Muscle of leg (tissue), 11 donors: ENCODE data around the gene YAP1. TPM values are rescaled to one million over a fixed set of nuclear protein-coding genes. Genes with fewer than 3 reads are reported as not detected.
"Not testable (repeated sequence)": the region's sequence is repeated elsewhere in the genome, so short reads cannot be mapped to it uniquely, and the experiment has no call there.

Experiments used
- DNase-seq: peaks from one replicate; pipeline ENCODE4 v3.0.0; 2013
- H3K27ac ChIP-seq: one replicate; pipeline ENCODE4 v1.5.1; 2013; ENCODE audit warnings: mild to moderate bottlenecking, low read length, control low read depth
- H3K27me3 ChIP-seq: one replicate; pipeline ENCODE4 v1.6.1; 2013; ENCODE audit warnings: low read length; ENCODE audit not compliant: control insufficient read depth, insufficient read depth
- H3K36me3 ChIP-seq: one replicate; pipeline ENCODE4 v1.6.1; 2013; ENCODE audit warnings: low read length; ENCODE audit not compliant: control insufficient read depth, insufficient read depth
- H3K4me1 ChIP-seq: one replicate; pipeline ENCODE4 v1.6.1; 2013; ENCODE audit warnings: low read length; ENCODE audit not compliant: control insufficient read depth, insufficient read depth
- H3K4me3 ChIP-seq: one replicate; pipeline ENCODE4 v1.5.1; 2013; ENCODE audit warnings: low read length, control low read depth
- H3K9me3 ChIP-seq: replicated peaks from 2 replicates; pipeline ENCODE4 v1.6.1; 2013; ENCODE audit warnings: low read depth, low read length; ENCODE audit not compliant: control insufficient read depth
- WGBS: methylation state at CpG from one replicate; pipeline ENCODE4 v1.1.5; 2013; ENCODE audit warnings: missing lambda C conversion rate; ENCODE audit not compliant: insufficient coverage; 5-methylcytosine and 5-hydroxymethylcytosine counted together
- polyA plus RNA-seq, 8 donors: library from polyadenylated mRNA; unstranded; fragments of 120-200 nt; gene quantifications; one replicate each; pipeline versions ENCODE4 v1.2.1 to v1.2.3, GENCODE V29; 2013; ENCODE audit warnings: inconsistent platforms in 1 of 8, low replicate concordance in 1 of 8; ENCODE audit not compliant: insufficient read length in 8 of 8, insufficient read depth in 1 of 8
- total RNA-seq: library from RNA; stranded (reverse); fragments of 120-200 nt; gene quantifications from one replicate; pipeline ENCODE4 v1.2.4, GENCODE V29; 2013

YAP1 gene
- total and polyA plus RNA-seq, 9 donors = 50.5 to 97.9 (median 73.5) TPM

DNA sequence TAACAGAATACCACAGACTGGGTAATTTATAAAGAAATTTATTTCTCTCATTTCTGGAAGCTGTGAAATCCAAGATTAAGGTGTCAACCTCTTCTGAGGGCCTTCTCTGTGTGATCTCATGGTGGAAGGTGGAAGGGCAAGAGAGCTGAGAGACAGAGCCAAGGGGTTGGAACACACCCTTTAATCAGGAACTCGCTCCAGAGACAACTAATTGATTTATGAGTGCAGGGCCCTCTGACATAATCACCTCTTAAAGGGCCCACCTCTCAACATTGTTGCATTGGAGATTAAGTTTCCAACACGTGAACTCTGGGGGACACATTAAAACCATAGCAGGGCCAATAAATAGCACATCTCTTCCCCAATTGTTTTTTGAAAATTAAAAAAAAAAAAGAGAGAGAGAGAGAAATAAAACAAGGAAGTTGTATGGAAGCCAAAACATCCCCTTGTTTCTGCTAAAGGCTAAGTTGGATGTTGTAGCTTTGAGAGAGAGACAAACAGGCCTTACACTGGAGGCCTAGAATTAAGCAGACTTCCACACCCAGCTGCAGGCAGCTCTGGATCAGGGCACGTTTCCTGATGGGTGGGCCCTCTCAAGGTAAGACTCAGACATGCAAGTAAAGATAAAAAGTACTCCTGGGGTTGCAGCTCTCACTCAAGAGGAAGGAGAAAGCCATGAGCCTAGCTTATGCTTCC lies 142.9 kb downstream of the YAP1 start:
- WGBS = no CpG with 5 or more reads among the region's 3 CpGs
- no peak for DNase-seq
- Histone ChIP-seq H3K27ac (no peak overlapping the region), H3K4me3 (no peak overlapping the region), H3K36me3 (no peaks in the 10 kb centered on the region), H3K9me3 (no peaks in the 10 kb centered on the region), H3K4me1 (no peaks in the 10 kb centered on the region), H3K27me3 (no peaks in the 10 kb centered on the region)

- Histone ChIP-seq H3K4me3 (no peak overlapping the region), H3K27me3 (no peaks in the 10 kb centered on the region), H3K9me3 (no peaks in the 10 kb centered on the region), H3K4me1 (no peaks in the 10 kb centered on the region), H3K36me3 (no peaks in the 10 kb centered on the region), H3K27ac (no peak overlapping the region)
- no peak for DNase-seq
- 95% methylated on average over 4 of the region's 5 CpGs for WGBS
These were observed 143.8 kb downstream of the YAP1 start for GRCh38 chr11:102254047-102254446.

DNA sequence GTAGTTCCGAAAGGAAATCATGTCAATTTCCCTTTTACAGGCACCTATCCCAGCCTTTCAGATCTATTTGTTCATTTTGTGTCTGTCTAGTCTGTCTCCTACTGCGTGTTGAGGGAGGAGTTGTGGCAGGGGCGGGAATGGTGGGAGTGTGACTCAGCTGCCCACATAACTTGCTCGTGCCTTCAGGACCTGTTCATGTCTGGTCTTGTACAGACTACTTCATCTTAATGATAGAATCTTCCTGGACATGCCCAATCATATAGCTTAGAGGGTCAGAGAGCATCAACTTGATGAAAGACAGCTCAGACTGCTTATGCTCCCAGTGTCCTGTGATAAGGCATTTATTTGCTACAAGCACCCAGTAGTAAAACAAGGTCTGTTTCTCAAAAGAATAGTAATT lies 146.0 kb downstream of the YAP1 start:
- DNase-seq = no peak
- no peak overlapping the region for H3K4me3 ChIP-seq
- H3K27ac ChIP-seq = no peak overlapping the region
- H3K9me3 ChIP-seq = no peaks in the 10 kb centered on the region
- H3K4me1 ChIP-seq = no peaks in the 10 kb centered on the region
- H3K36me3 ChIP-seq = no peaks in the 10 kb centered on the region
- H3K27me3 ChIP-seq = no peaks in the 10 kb centered on the region
- 100% methylated on average over 1 of the region's 4 CpGs for WGBS

DNA sequence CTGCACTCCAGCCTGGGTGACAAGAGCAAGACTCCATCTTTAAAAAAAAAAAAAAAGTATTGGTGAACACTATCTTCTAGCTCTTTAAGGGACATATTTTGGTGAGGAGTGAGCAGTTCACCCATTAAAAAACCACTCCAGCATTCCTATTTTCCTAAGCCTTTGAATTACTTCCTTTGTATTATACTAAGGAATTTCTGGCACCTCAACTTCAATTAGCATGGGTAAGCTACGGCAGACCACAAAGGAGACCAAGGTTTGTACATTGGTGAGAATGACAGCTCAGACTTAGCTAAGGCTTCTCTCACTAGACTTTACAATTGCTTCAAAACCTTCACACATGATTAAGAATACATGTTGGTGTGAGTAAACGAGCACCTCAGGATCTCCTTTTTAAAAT lies 150.0 kb downstream of the YAP1 start:
- Histone ChIP-seq H3K27ac (no peak overlapping the region), H3K9me3 (no peaks in the 10 kb centered on the region), H3K4me3 (no peak overlapping the region), H3K4me1 (no peaks in the 10 kb centered on the region), H3K36me3 (no peaks in the 10 kb centered on the region), H3K27me3 (no peaks in the 10 kb centered on the region)
- no peak for DNase-seq
- WGBS = no CpG with 5 or more reads among the region's 2 CpGs

GRCh38 chr11:102263379-102264003 lies 153.2 kb downstream of the YAP1 start:
- H3K27ac ChIP-seq = no peak overlapping the region
- DNase-seq = no peak
- H3K4me3 ChIP-seq = no peak overlapping the region
- H3K9me3 ChIP-seq = no peaks in the 10 kb centered on the region
- WGBS = 80% methylated on average over 1 of the region's 3 CpGs
- H3K4me1 ChIP-seq = peaks cover 7% of the 10 kb centered on the region
- H3K36me3 ChIP-seq = no peaks in the 10 kb centered on the region
- H3K27me3 ChIP-seq = peaks cover 2% of the 10 kb centered on the region

GRCh38 chr11:102264704-102265103 lies 154.5 kb downstream of the YAP1 start:
- H3K27me3 ChIP-seq, H3K36me3 ChIP-seq, H3K4me3 ChIP-seq, DNase-seq, H3K27ac ChIP-seq, H3K9me3 ChIP-seq: not testable (repeated sequence)
- 90% methylated on average over 4 of the region's 5 CpGs for WGBS
- H3K4me1 ChIP-seq = peaks cover 10% of the 10 kb centered on the region

- Histone ChIP-seq H3K4me1 (peaks cover 10% of the 10 kb centered on the region), H3K27ac (no peak overlapping the region), H3K4me3 (no peak overlapping the region), H3K36me3 (no peaks in the 10 kb centered on the region), H3K27me3 (peaks cover 2% of the 10 kb centered on the region), H3K9me3 (no peaks in the 10 kb centered on the region)
- DNase-seq = peak; percentile 42
- no CpG with 5 or more reads among the region's 1 CpG for WGBS
These were observed 155.9 kb downstream of the YAP1 start for GRCh38 chr11:102266099-102266498.

DNA sequence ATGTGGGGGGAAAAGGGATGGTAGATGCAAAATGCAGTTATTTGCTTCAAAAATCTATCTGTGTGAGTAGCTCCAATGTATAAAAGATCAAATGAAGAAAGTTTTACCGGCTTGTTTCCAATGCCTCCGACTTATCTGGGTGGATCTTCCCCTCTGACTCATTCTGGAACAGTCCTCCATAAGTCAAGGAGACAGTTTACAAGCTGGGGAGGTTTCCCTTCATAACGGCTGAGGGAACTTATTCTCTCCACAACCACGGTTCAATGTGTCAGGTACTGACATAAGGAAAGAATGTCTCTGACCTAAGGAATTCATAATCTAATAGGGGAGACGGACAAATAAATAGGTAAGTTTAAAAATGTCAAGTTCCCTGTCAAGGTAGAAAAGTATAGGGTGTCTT lies 157.4 kb downstream of the YAP1 start:
- H3K36me3 ChIP-seq = no peaks in the 10 kb centered on the region
- H3K27ac ChIP-seq = no peak overlapping the region
- peaks cover 10% of the 10 kb centered on the region for H3K4me1 ChIP-seq
- H3K9me3 ChIP-seq = no peaks in the 10 kb centered on the region
- no peak overlapping the region for H3K4me3 ChIP-seq
- WGBS = 50% methylated on average over 1 of the region's 5 CpGs
- peaks cover 5% of the 10 kb centered on the region for H3K27me3 ChIP-seq
- peak; percentile 62 for DNase-seq

- Histone ChIP-seq H3K27ac (peak overlapping the region; percentile 9), H3K4me1 (peaks cover 10% of the 10 kb centered on the region), H3K27me3 (peaks cover 5% of the 10 kb centered on the region), H3K36me3 (no peaks in the 10 kb centered on the region), H3K9me3 (no peaks in the 10 kb centered on the region), H3K4me3 (peak overlapping the region; percentile 37)
- DNase-seq = peak; percentile 86
- 10% methylated on average over 28 of the region's 39 CpGs for WGBS
These were observed 158.1 kb downstream of the YAP1 start for GRCh38 chr11:102268083-102268984.

DNA sequence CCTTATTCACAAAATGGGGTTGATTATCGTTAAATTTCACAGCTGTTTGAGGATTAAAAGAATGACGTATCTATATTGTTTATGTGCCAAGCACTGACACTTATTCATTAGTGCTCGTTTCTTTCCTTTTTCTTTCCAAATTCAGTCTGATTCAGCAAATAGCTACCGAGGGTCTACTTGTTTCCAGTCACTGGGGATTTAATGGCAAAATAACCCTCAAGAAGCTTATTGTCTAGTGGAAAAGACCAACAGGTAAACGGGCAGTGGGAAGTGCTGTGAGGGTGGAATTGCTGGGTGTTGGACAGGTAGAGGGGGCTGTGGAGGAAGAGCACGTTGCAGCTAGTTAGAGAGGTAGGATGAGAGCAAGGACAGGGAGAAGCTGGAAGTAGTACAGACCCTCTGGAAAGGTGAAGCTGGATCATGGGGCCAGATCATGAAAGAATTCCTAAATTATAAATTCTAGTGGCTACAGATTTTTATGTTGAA lies 158.8 kb downstream of the YAP1 start:
- peak overlapping the region; percentile 37 for H3K4me3 ChIP-seq
- DNase-seq = no peak
- H3K27ac ChIP-seq = no peak overlapping the region
- no peaks in the 10 kb centered on the region for H3K36me3 ChIP-seq
- peaks cover 5% of the 10 kb centered on the region for H3K27me3 ChIP-seq
- H3K4me1 ChIP-seq = peaks cover 10% of the 10 kb centered on the region
- WGBS = 15% methylated on average over 3 of the region's 6 CpGs
- no peaks in the 10 kb centered on the region for H3K9me3 ChIP-seq
